H9 (cell line): ENCODE data around the gene TNPO3. TPM values are rescaled to one million over a fixed set of nuclear protein-coding genes. Genes with fewer than 3 reads are reported as not detected.

Experiments used
- DNase-seq: peaks from one replicate; pipeline ENCODE4 v3.0.0-alpha.2; 2017
- H2AFZ ChIP-seq: one replicate; pipeline ENCODE4 v1.6.1; 2013; ENCODE audit warnings: mild to moderate bottlenecking, low read length, control low read depth, moderate library complexity
- H2AK5ac ChIP-seq: 2 replicates; pipeline ENCODE4 v1.6.1; 2013; ENCODE audit warnings: low read length, control low read depth, mixed read lengths; ENCODE audit not compliant: insufficient read length
- H2BK120ac ChIP-seq: one replicate; pipeline ENCODE4 v1.6.1; 2013; ENCODE audit warnings: low read depth, mild to moderate bottlenecking, low read length, control low read depth, inconsistent platforms; ENCODE audit not compliant: poor library complexity, severe bottlenecking
- H2BK12ac ChIP-seq: 2 replicates; pipeline ENCODE4 v1.6.1; 2013; ENCODE audit warnings: low read length, control low read depth, mixed read lengths, low read depth; ENCODE audit not compliant: insufficient read length
- H2BK15ac ChIP-seq: 2 replicates; pipeline ENCODE4 v1.6.1; 2013; ENCODE audit warnings: low read depth, low read length, control low read depth
- H2BK20ac ChIP-seq: one replicate; pipeline ENCODE4 v1.6.1; 2013; ENCODE audit warnings: low read depth, mild to moderate bottlenecking, low read length, control low read depth, inconsistent platforms; ENCODE audit not compliant: poor library complexity, severe bottlenecking
- H2BK5ac ChIP-seq: 2 replicates; pipeline ENCODE4 v1.6.1; 2013; ENCODE audit warnings: low read length, control low read depth, mixed read lengths; ENCODE audit not compliant: insufficient read length
- H3K14ac ChIP-seq: 2 replicates; pipeline ENCODE4 v1.6.1; 2013; ENCODE audit warnings: low read length, control low read depth; ENCODE audit not compliant: insufficient read depth
- H3K18ac ChIP-seq: 2 replicates; pipeline ENCODE4 v1.6.1; 2013; ENCODE audit warnings: low read depth, mild to moderate bottlenecking, mixed read lengths, low read length, control low read depth; ENCODE audit not compliant: insufficient read length
- H3K23ac ChIP-seq: 2 replicates; pipeline ENCODE4 v1.6.1; 2013; ENCODE audit warnings: low read length, control low read depth, mixed read lengths, low read depth; ENCODE audit not compliant: insufficient read length
- H3K23me2 ChIP-seq: 2 replicates; pipeline ENCODE4 v1.6.1; 2013; ENCODE audit warnings: low read depth, mild to moderate bottlenecking, mixed read lengths, low read length, control low read depth; ENCODE audit not compliant: insufficient read length, poor library complexity, severe bottlenecking
- H3K27ac ChIP-seq: 2 replicates; pipeline ENCODE4 v1.5.1; 2013; ENCODE audit warnings: low read length, control low read depth, mixed read lengths, low read depth; ENCODE audit not compliant: insufficient read length
- H3K27me3 ChIP-seq: 2 replicates; pipeline ENCODE4 v1.6.1; 2013; ENCODE audit warnings: low read length, control low read depth, inconsistent platforms; ENCODE audit not compliant: insufficient read depth
- H3K4ac ChIP-seq: 2 replicates; pipeline ENCODE4 v1.6.1; 2013; ENCODE audit warnings: low read depth, mild to moderate bottlenecking, control low read depth, inconsistent platforms, low read length, moderate library complexity
- H3K4me1 ChIP-seq: 2 replicates; pipeline ENCODE4 v1.6.1; 2013; ENCODE audit warnings: low read length, control low read depth, inconsistent platforms; ENCODE audit not compliant: insufficient read depth
- H3K4me2 ChIP-seq: 2 replicates; pipeline ENCODE4 v1.6.1; 2013; ENCODE audit warnings: low read length, control low read depth, mixed read lengths; ENCODE audit not compliant: insufficient read length, insufficient read depth
- H3K56ac ChIP-seq: 2 replicates; pipeline ENCODE4 v1.6.1; 2013; ENCODE audit warnings: low read depth, mild to moderate bottlenecking, mixed read lengths, low read length, control low read depth; ENCODE audit not compliant: insufficient read length
- H3K79me1 ChIP-seq: 2 replicates; pipeline ENCODE4 v1.6.1; 2013; ENCODE audit warnings: low read depth, mild to moderate bottlenecking, moderate library complexity, low read length, control low read depth, inconsistent platforms; ENCODE audit not compliant: insufficient read depth, poor library complexity, severe bottlenecking
- H3K79me2 ChIP-seq: 2 replicates; pipeline ENCODE4 v1.6.1; 2013; ENCODE audit warnings: low read length, control low read depth, inconsistent platforms; ENCODE audit not compliant: insufficient read depth
- H3K9ac ChIP-seq: 2 replicates; pipeline ENCODE4 v1.6.1; 2013; ENCODE audit warnings: low read length, control low read depth, mixed read lengths; ENCODE audit not compliant: insufficient read length; ENCODE audit errors: extremely low read depth
- H3K9me3 ChIP-seq: one replicate; pipeline ENCODE4 v1.6.1; 2013; ENCODE audit warnings: low read depth, low read length, inconsistent platforms; ENCODE audit not compliant: control insufficient read depth
- H3T11ph ChIP-seq: one replicate; pipeline ENCODE4 v1.6.1; 2013; ENCODE audit warnings: mild to moderate bottlenecking, low read length, control low read depth, inconsistent platforms
- H4K20me1 ChIP-seq: one replicate; pipeline ENCODE4 v1.6.1; 2013; ENCODE audit not compliant: control insufficient read depth, insufficient read length, insufficient read depth
- H4K5ac ChIP-seq: 2 replicates; pipeline ENCODE4 v1.6.1; 2013; ENCODE audit warnings: low read depth, mild to moderate bottlenecking, mixed read lengths, low read length, control low read depth; ENCODE audit not compliant: insufficient read length
- H4K8ac ChIP-seq: replicated peaks from 2 replicates; pipeline ENCODE4 v1.6.1; 2013; ENCODE audit warnings: low read length, control low read depth, mixed read lengths, low read depth; ENCODE audit not compliant: insufficient read length
- H4K91ac ChIP-seq: 2 replicates; pipeline ENCODE4 v1.6.1; 2013; ENCODE audit warnings: low read depth, mild to moderate bottlenecking, moderate library complexity, mixed read lengths, low read length, control low read depth; ENCODE audit not compliant: insufficient read length
- H3K27ac Mint-ChIP-seq, 3 experiments: 2 replicates in 2 of 3; 3 replicates in 1 of 3; pipeline ENCODE4 v1.8.0; 2020 to 2021; ENCODE audit warnings: mixed read lengths in 3 of 3, mild to moderate bottlenecking in 1 of 3, moderate library complexity in 1 of 3
- H3K27me3 Mint-ChIP-seq: 2 replicates; pipeline ENCODE4 v1.8.0; 2021; ENCODE audit warnings: low read depth, mild to moderate bottlenecking, moderate library complexity, mixed read lengths
- H3K36me3 Mint-ChIP-seq, 3 experiments: 2 replicates in 2 of 3; 3 replicates in 1 of 3; pipeline ENCODE4 v1.8.0; 2020 to 2021; ENCODE audit warnings: low read depth in 3 of 3, mixed read lengths in 3 of 3; ENCODE audit not compliant: insufficient read depth in 1 of 3
- H3K4me1 Mint-ChIP-seq, 2 experiments: 2 replicates each; pipeline ENCODE4 v1.8.0; 2020; ENCODE audit warnings: mixed read lengths in 2 of 2
- H3K4me3 Mint-ChIP-seq, 2 experiments: 2 replicates in 1 of 2; 3 replicates in 1 of 2; pipeline ENCODE4 v1.8.0; 2020 to 2021; ENCODE audit warnings: mild to moderate bottlenecking in 2 of 2, mixed read lengths in 2 of 2, moderate library complexity in 1 of 2
- H3K9me3 Mint-ChIP-seq, 2 experiments: 2 replicates in 1 of 2; 3 replicates in 1 of 2; pipeline ENCODE4 v1.8.0; 2020; ENCODE audit warnings: mild to moderate bottlenecking in 2 of 2, mixed read lengths in 2 of 2, moderate library complexity in 1 of 2
- WGBS: extraction: QIAGEN DNeasy Blood & Tissue Kit; methylation state at CpG from one replicate; pipeline ENCODE4 v1.1.7; 2013; ENCODE audit warnings: missing lambda C conversion rate, low lambda C conversion rate, mixed read lengths; ENCODE audit not compliant: insufficient read length; ENCODE audit errors: extremely low coverage; 5-methylcytosine and 5-hydroxymethylcytosine counted together
- total RNA-seq: library from RNA; stranded (reverse); gene quantifications from 2 replicates; pipeline ENCODE4 v1.2.1, GENCODE V29; 2021
- TF ChIP-seq, protein P1 (sequence below): fragments of 200-600 bp; sonication (generic); conservative IDR thresholded peaks from 3 replicates; pipeline ENCODE4 v1.8.0; 2021; ENCODE audit warnings: antibody characterized with exemption, mild to moderate bottlenecking

TNPO3 gene
- total RNA-seq, 1 experiment from 2014 or later: 90.1 TPM

- no peak for DNase-seq
- WGBS: no CpG with 5 or more reads among the region's 2 CpGs
- Histone ChIP-seq H3T11ph (no peak overlapping the region), H3K4me2 (no peak overlapping the region), H3K79me1 (peaks cover 8% of the 10 kb centered on the region), H2BK15ac (no peak overlapping the region), H3K4ac (no peak overlapping the region), H3K14ac (no peak overlapping the region), H2BK120ac (no peak overlapping the region), H3K9ac (no peak overlapping the region), H3K23me2 (no peaks in the 10 kb centered on the region), H4K5ac (no peak overlapping the region), H4K20me1 (no peaks in the 10 kb centered on the region), H2BK12ac (no peak overlapping the region), H2AFZ (no peak overlapping the region), H2AK5ac (no peak overlapping the region), H2BK20ac (no peak overlapping the region), H4K8ac (no peak overlapping the region), H3K18ac (no peak overlapping the region), H3K4me1 (no peaks in the 10 kb centered on the region), H3K79me2 (peaks cover 4% of the 10 kb centered on the region; the same call in 1 of the 2 replicates), H3K56ac (no peak overlapping the region), H2BK5ac (no peak overlapping the region), H3K27me3 (no peaks in the 10 kb centered on the region), H3K23ac (no peak overlapping the region), H3K9me3 (no peaks in the 10 kb centered on the region), H3K27ac (no peak overlapping the region), H4K91ac (no peak overlapping the region)
- Mint-ChIP-seq H3K9me3 (no peaks in the 10 kb centered on the region), H3K4me1 (peaks cover 0 to 2% of the 10 kb centered on the region in 2 experiments; a peak in 1 of 4 replicates), H3K27me3 (no peaks in the 10 kb centered on the region), H3K27ac (no peak overlapping the region), H3K36me3 (peaks cover 14 to 46% (median 35%) of the 10 kb centered on the region in 3 experiments; a peak in 6 of 7 replicates), H3K4me3 (no peak overlapping the region)
- TF ChIP-seq, protein P1, sequence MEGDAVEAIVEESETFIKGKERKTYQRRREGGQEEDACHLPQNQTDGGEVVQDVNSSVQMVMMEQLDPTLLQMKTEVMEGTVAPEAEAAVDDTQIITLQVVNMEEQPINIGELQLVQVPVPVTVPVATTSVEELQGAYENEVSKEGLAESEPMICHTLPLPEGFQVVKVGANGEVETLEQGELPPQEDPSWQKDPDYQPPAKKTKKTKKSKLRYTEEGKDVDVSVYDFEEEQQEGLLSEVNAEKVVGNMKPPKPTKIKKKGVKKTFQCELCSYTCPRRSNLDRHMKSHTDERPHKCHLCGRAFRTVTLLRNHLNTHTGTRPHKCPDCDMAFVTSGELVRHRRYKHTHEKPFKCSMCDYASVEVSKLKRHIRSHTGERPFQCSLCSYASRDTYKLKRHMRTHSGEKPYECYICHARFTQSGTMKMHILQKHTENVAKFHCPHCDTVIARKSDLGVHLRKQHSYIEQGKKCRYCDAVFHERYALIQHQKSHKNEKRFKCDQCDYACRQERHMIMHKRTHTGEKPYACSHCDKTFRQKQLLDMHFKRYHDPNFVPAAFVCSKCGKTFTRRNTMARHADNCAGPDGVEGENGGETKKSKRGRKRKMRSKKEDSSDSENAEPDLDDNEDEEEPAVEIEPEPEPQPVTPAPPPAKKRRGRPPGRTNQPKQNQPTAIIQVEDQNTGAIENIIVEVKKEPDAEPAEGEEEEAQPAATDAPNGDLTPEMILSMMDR: no peak
Measured at GRCh38 chr7:129017264-129017663, 37.6 kb downstream of the TNPO3 start.
